Astrocyte of the cerebellum (primary cell): Measurements from ENCODE around the gene VSTM2L.
"Not testable (repeated sequence)": the region's sequence is repeated elsewhere in the genome, so short reads cannot be mapped to it uniquely, and the experiment has no call there.

Source experiments
- DNase-seq: peaks from one replicate; pipeline ENCODE4 v3.0.0-alpha.2; 2011; ENCODE audit warnings: low read depth
- H3K4me3 ChIP-seq: 2 replicates; pipeline ENCODE4 v1.5.1; 2011; ENCODE audit warnings: mild to moderate bottlenecking, low read depth, low read length, moderate library complexity
- in situ Hi-C: cut with HindIII; loops from 2 replicates; pipeline ENCODE4 v1.10.0; 2017; ENCODE audit warnings: low sequenced_read_pairs
- TF ChIP-seq, protein P1 (sequence below): IDR thresholded peaks from 2 replicates; pipeline ENCODE4 v1.5.1; 2012; ENCODE audit warnings: low read length, low read depth, moderate library complexity, mild to moderate bottlenecking; ENCODE audit errors: missing control alignments

The VSTM2L gene

DNA sequence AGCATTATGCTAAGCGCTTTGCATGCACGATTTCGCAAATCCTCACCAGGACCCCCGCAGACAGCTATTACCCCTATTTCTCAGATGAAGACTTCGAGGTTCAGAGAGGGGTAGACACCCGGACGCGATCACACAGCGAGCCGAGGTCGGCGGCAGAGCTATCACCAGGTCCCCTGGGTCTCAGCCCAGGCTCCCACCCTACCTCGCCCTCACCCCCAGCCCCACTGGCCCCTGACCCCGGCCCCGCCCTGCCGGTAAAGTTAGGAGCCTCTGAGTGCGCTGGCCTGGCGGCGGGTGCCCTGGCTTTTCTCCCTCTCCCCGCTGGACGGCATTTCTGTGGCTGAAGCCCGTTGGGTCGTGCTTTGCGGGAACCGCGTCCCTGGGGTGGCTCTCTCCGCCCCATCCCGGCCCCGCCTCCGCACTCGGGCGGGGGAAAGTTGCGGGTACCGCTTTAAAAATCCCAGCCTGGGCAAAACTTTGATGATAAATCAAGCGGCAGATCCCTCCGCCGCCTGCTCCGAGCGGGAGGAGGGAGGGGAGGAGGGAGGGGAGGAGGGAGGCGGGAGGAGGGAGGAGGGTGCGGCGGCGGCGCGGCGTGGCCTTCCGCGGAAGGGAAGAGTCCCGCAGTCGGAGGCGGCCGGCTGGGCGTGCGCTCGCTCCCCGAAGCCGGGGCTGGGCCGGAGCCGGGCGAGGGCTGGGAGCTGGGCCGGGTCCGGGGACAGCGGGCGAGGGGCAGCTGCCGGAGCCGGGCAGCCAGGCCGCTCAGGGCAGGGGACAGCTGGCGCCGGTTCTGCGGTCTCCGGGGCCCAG lies at the start of gene VSTM2L:
Gene VSTM2L (plus strand): TSS at position 624 of the 810 bp plus-strand sequence. CDS start 224 bp downstream, outside the sequence.
- peak; percentile 29 for DNase-seq
- in situ Hi-C loops = no loop called here
- TF ChIP-seq, protein P1, sequence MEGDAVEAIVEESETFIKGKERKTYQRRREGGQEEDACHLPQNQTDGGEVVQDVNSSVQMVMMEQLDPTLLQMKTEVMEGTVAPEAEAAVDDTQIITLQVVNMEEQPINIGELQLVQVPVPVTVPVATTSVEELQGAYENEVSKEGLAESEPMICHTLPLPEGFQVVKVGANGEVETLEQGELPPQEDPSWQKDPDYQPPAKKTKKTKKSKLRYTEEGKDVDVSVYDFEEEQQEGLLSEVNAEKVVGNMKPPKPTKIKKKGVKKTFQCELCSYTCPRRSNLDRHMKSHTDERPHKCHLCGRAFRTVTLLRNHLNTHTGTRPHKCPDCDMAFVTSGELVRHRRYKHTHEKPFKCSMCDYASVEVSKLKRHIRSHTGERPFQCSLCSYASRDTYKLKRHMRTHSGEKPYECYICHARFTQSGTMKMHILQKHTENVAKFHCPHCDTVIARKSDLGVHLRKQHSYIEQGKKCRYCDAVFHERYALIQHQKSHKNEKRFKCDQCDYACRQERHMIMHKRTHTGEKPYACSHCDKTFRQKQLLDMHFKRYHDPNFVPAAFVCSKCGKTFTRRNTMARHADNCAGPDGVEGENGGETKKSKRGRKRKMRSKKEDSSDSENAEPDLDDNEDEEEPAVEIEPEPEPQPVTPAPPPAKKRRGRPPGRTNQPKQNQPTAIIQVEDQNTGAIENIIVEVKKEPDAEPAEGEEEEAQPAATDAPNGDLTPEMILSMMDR = no peak
- peak within 1 kb of the TSS; percentile 45 for H3K4me3 ChIP-seq

GRCh38 chr20:37853823-37854375 lies 49.0 kb upstream of the VSTM2L start:
- in situ Hi-C loops = no loop called here
- H3K4me3 ChIP-seq = no peak overlapping the region
- DNase-seq = no peak
- TF ChIP-seq, protein P1 = no peak

DNA sequence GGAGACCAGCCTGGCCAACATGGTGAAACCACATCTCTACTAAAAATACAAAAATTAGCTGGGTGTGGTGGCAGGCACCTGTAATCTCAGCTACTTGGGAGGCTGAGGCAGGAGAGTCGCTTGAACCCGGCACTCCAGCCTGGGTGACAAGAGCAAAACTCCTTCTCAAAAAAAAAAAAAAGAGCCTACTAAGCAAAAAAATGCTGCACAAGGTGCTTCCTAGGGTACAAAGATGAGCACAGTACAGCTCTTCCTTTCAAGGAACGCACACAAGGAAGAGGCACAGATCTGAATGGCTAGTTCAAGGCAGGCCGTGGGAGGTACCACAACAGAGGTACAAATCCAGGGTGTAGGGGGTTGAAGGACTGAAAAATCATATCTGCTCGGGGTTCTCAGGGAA lies 46.9 kb upstream of the VSTM2L start:
- DNase-seq, H3K4me3 ChIP-seq, in situ Hi-C loops: not testable (repeated sequence)

- in situ Hi-C loops = no loop called here
- peak; percentile 28 for DNase-seq
- no peak overlapping the region for H3K4me3 ChIP-seq
- TF ChIP-seq, protein P1 = no peak
Measured at GRCh38 chr20:37856932-37857660, 45.8 kb upstream of the VSTM2L start.

- no peak for DNase-seq
- TF ChIP-seq, protein P1 = no peak
- in situ Hi-C loops = no loop called here
- H3K4me3 ChIP-seq = no peak overlapping the region
Measured at GRCh38 chr20:37859406-37860171, 43.3 kb upstream of the VSTM2L start.

- in situ Hi-C loops = no loop called here
- TF ChIP-seq, protein P1 = no peak
- no peak overlapping the region for H3K4me3 ChIP-seq
Measured at GRCh38 chr20:37863289-37863688, 39.6 kb upstream of the VSTM2L start.

More at GRCh38 chr20:37863289-37863688, 39.6 kb upstream of the VSTM2L start:
- DNase-seq = no peak
